Thoracic aorta (tissue), 2 donors: ENCODE measurements around the gene HSPA6. TPM values are rescaled to one million over a fixed set of nuclear protein-coding genes. Genes with fewer than 3 reads are reported as not detected.

Experiments
- ATAC-seq: fragments of 150-250 bp; one replicate; pipeline ENCODE4 v1.8.0; 2017; ENCODE audit warnings: low read depth; ENCODE audit not compliant: insufficient number of reproducible peaks, low FRiP score
- DNase-seq: peaks from one replicate; pipeline ENCODE4 v3.0.0-alpha.2; 2020; ENCODE audit warnings: low spot score
- H3K27ac ChIP-seq, 2 donors: fragments of 200-600 bp; sonication (generic); 1 replicate in 1 of 2; 2 replicates in 1 of 2; pipeline ENCODE4 v1.5.1; 2016; ENCODE audit warnings: mild to moderate bottlenecking in 2 of 2, moderate library complexity in 2 of 2
- H3K27me3 ChIP-seq: fragments of 200-600 bp; sonication (generic); replicated peaks from 2 replicates; pipeline ENCODE4 v1.6.0; 2016; ENCODE audit warnings: mild to moderate bottlenecking; ENCODE audit not compliant: insufficient read depth
- H3K36me3 ChIP-seq: fragments of 200-600 bp; sonication (generic); one replicate; pipeline ENCODE4 v1.5.1; 2016
- H3K4me1 ChIP-seq, 2 donors: fragments of 200-600 bp; sonication (generic); 1 replicate in 1 of 2; 2 replicates in 1 of 2; pipeline versions ENCODE4 v1.5.1 to v1.6.0; 2016; ENCODE audit warnings: low read depth in 2 of 2, mild to moderate bottlenecking in 1 of 2; ENCODE audit not compliant: control insufficient read depth in 1 of 2
- H3K4me3 ChIP-seq: fragments of 200-600 bp; sonication (generic); 2 replicates; pipeline ENCODE4 v1.5.1; 2016; ENCODE audit warnings: mild to moderate bottlenecking
- H3K9me3 ChIP-seq: fragments of 200-600 bp; sonication (generic); 2 replicates; pipeline ENCODE4 v1.5.1; 2016
- CTCF ChIP-seq: fragments of 200-600 bp; sonication (generic); IDR thresholded peaks from one replicate; pipeline ENCODE4 v1.5.1; 2019; ENCODE audit warnings: antibody characterized with exemption
- total RNA-seq, 2 donors: library from RNA; depleted of rRNA; stranded (reverse); fragments of >200 nt; gene quantifications; one replicate each; pipeline versions ENCODE4 v1.1.0 to v1.2.3, GENCODE V29; 2016

HSPA6 gene
- total RNA-seq, 2 donors from 2014 or later = 7.7 to 11.9 TPM

DNA sequence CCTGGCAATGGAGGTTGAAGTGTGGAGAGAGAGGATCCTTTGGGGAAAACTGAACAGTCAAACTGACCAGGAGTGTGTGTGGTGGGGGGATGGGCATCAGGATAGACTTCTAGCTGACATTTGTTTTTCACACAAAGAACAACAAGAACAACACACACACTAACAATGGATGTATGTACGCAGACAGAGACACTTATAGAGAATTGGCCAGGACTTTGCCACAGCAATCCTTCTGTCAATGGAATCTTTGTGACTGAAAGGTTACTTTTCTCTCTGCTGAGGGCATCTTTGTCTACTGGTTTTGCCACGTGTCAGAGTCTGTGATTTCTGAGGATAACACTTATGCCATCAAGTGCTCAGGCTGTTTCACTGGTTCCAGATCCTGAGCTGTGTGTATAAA lies 31.5 kb upstream of the HSPA6 start:
- Histone ChIP-seq H3K9me3 (no peaks in the 10 kb centered on the region), H3K36me3 (no peaks in the 10 kb centered on the region), H3K4me3 (no peak overlapping the region), H3K4me1 (no peaks in the 10 kb centered on the region), H3K27ac (no peak overlapping the region), H3K27me3 (no peaks in the 10 kb centered on the region)
- no peak for TF ChIP-seq CTCF
- DNase-seq (no peak), ATAC-seq (no peak)

GRCh38 chr1:161494091-161494735 lies 30.1 kb upstream of the HSPA6 start:
- no peak for TF ChIP-seq CTCF
- H3K4me3 ChIP-seq = no peak overlapping the region
- no peaks in the 10 kb centered on the region for H3K36me3 ChIP-seq
- no peak for DNase-seq
- H3K27me3 ChIP-seq = no peaks in the 10 kb centered on the region
- H3K4me1 ChIP-seq = no peaks in the 10 kb centered on the region
- ATAC-seq = no peak
- no peaks in the 10 kb centered on the region for H3K9me3 ChIP-seq
- no peak overlapping the region for H3K27ac ChIP-seq

DNA sequence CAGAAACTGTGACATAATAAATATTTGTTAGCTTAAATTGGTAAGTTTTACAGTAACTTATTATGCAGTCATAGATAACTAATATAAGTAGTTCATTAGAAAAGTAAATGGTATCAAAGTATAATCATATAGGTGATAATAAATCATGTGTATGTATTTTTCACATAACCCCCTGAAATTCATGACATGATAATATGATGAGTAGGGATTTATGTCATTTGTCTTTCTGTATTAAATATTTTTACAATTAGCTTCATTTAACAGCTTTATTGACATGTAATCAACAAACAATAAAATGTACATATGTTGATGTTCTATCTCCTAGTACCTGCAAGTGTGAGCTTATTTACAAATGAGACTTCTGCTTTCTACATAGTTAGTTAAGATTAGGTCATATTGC lies 28.9 kb upstream of the HSPA6 start:
- Histone ChIP-seq H3K4me3 (no peak overlapping the region), H3K36me3 (no peaks in the 10 kb centered on the region), H3K27me3 (no peaks in the 10 kb centered on the region), H3K9me3 (no peaks in the 10 kb centered on the region), H3K27ac (no peak overlapping the region), H3K4me1 (no peaks in the 10 kb centered on the region)
- TF ChIP-seq CTCF = no peak
- ATAC-seq = no peak
- no peak for DNase-seq

DNA sequence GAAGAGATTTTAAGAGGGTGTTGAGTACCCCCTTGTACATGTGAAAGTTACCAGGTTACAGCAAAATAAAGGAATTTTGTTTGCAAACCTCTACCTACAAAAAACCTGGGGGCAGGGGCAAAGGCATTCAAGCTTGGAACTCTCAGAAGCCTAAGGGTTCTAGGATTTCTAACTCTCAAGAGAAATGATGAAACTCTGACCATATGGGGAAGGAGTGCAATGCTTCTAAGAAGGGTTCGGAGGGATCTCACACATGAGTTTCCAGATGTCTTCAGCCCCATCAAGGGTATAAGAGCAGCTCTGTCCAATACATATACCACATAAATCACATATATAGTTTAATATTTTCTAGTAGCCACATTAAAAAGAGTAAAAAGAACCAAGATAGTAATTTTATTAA lies 26.4 kb upstream of the HSPA6 start:
- Histone ChIP-seq H3K4me1 (no peaks in the 10 kb centered on the region), H3K27ac (no peak overlapping the region), H3K36me3 (no peaks in the 10 kb centered on the region), H3K27me3 (no peaks in the 10 kb centered on the region), H3K4me3 (no peak overlapping the region), H3K9me3 (no peaks in the 10 kb centered on the region)
- no peak for TF ChIP-seq CTCF
- no peak for DNase-seq
- no peak for ATAC-seq

GRCh38 chr1:161498646-161499045 lies 25.7 kb upstream of the HSPA6 start:
- TF ChIP-seq CTCF = no peak
- Histone ChIP-seq H3K4me3 (no peak overlapping the region), H3K27me3 (no peaks in the 10 kb centered on the region), H3K4me1 (no peaks in the 10 kb centered on the region), H3K36me3 (no peaks in the 10 kb centered on the region), H3K9me3 (no peaks in the 10 kb centered on the region), H3K27ac (no peak overlapping the region)
- DNase-seq (no peak), ATAC-seq (no peak)
